PC-9 (cell line): ENCODE results near the gene SCNN1B. TPM values are rescaled to one million over a fixed set of nuclear protein-coding genes. Genes with fewer than 3 reads are reported as not detected.

Experiments
- BruUV-seq: library from RNA; stranded (reverse); fragments of 400-500 nt; replicated peaks from 2 replicates; lab custom pipeline; 2021; lab: Mats Ljungman, UMichigan
- CTCF ChIA-PET: fragments of 300-600 bp; sonication (Branson Sonifier 250); formaldehyde crosslinking; loops from one replicate; lab custom pipeline; 2022; ENCODE audit warnings: antibody characterized with exemption; lab: Charles Lee
- POLR2A ChIA-PET: fragments of 300-600 bp; sonication (Branson Sonifier 250); formaldehyde crosslinking; loops from one replicate; lab custom pipeline; 2022; ENCODE audit warnings: antibody characterized with exemption; ENCODE audit not compliant: unreplicated experiment; lab: Charles Lee
- DNase-seq, 2 experiments: peaks; one replicate each; pipeline versions ENCODE4 v3.0.0 to v3.0.0-alpha.2; 2015 to 2022; ENCODE audit warnings: mixed read lengths in 1 of 2
- H2AFZ ChIP-seq: fragments of 200-600 bp; sonication (generic); 2 replicates; pipeline ENCODE4 v1.8.1; 2017; ENCODE audit warnings: antibody characterized with exemption
- H3F3A ChIP-seq: fragments of 200-600 bp; sonication (generic); 2 replicates; pipeline ENCODE4 v1.8.1; 2017; ENCODE audit warnings: antibody characterized with exemption, mild to moderate bottlenecking, low read depth; ENCODE audit not compliant: insufficient read depth
- H3K27ac ChIP-seq: fragments of 200-600 bp; sonication (generic); 2 replicates; pipeline ENCODE4 v1.6.1; 2016; ENCODE audit warnings: mixed run types
- H3K27me3 ChIP-seq: fragments of 200-600 bp; sonication (generic); 2 replicates; pipeline ENCODE4 v1.6.1; 2016; ENCODE audit warnings: low read depth, mixed run types; ENCODE audit not compliant: insufficient read depth
- H3K36me3 ChIP-seq: fragments of 200-600 bp; sonication (generic); 2 replicates; pipeline ENCODE4 v1.6.1; 2016; ENCODE audit warnings: low read depth, mixed run types
- H3K4me1 ChIP-seq: fragments of 200-600 bp; sonication (generic); replicated peaks from 2 replicates; pipeline ENCODE4 v1.6.1; 2016; ENCODE audit warnings: mixed run types; ENCODE audit not compliant: insufficient read depth
- H3K4me2 ChIP-seq: fragments of 200-600 bp; sonication (generic); 2 replicates; pipeline ENCODE4 v1.6.1; 2017; ENCODE audit warnings: mixed run types
- H3K4me3 ChIP-seq: fragments of 200-600 bp; sonication (generic); 2 replicates; pipeline ENCODE4 v1.6.1; 2016; ENCODE audit warnings: mixed run types
- H3K79me2 ChIP-seq: fragments of 200-600 bp; sonication (generic); 2 replicates; pipeline ENCODE4 v1.6.1; 2017; ENCODE audit warnings: low read depth, mixed run types
- H3K9me2 ChIP-seq: fragments of 200-600 bp; sonication (generic); 2 replicates; pipeline ENCODE4 v1.8.1; 2017; ENCODE audit warnings: mild to moderate bottlenecking; ENCODE audit not compliant: insufficient read depth
- H3K9me3 ChIP-seq: fragments of 200-600 bp; sonication (generic); 2 replicates; pipeline ENCODE4 v1.8.1; 2016; ENCODE audit warnings: low read depth; ENCODE audit not compliant: insufficient read depth
- H4K20me1 ChIP-seq: fragments of 200-600 bp; sonication (generic); 2 replicates; pipeline ENCODE4 v1.8.1; 2017; ENCODE audit not compliant: insufficient read depth
- CTCF ChIP-seq: fragments of 200-600 bp; sonication (generic); conservative IDR thresholded peaks from 2 replicates; pipeline ENCODE4 v1.6.1; 2017; ENCODE audit warnings: mixed run types, antibody characterized with exemption, mild to moderate bottlenecking, moderate library complexity
- EZH2 ChIP-seq: fragments of 200-600 bp; sonication (generic); IDR thresholded peaks from 2 replicates; pipeline ENCODE4 v1.8.0; 2017; ENCODE audit warnings: antibody characterized with exemption, low read depth
- intact Hi-C: fragments of 100-400 bp; cut with micrococcal nuclease; formaldehyde crosslinking; loops from one replicate; pipeline ENCODE4 v1.10.0; 2022; ENCODE audit not compliant: unreplicated experiment
- total RNA-seq: library from RNA; stranded (reverse); gene quantifications from 2 replicates; pipeline ENCODE4 v1.2.3, GENCODE V29; 2021

Gene SCNN1B
- total RNA-seq, 1 experiment from 2014 or later: 0.57 TPM

GRCh38 chr16:23357761-23358290, 55.7 kb downstream of the SCNN1B start:
- H3F3A ChIP-seq: peaks cover 20% of the 10 kb centered on the region
- H3K27ac ChIP-seq: no peak overlapping the region
- no peaks in the 10 kb centered on the region for H3K9me3 ChIP-seq
- peaks cover 19% of the 10 kb centered on the region for H3K4me1 ChIP-seq
- H3K27me3 ChIP-seq: no peaks in the 10 kb centered on the region
- ChIA-PET CTCF (no interaction called here), POLR2A (no interaction called here)
- H3K79me2 ChIP-seq: no peaks in the 10 kb centered on the region
- no peak overlapping the region for H3K4me3 ChIP-seq
- no peak for DNase-seq
- no peak overlapping the region for H2AFZ ChIP-seq
- H3K36me3 ChIP-seq: no peaks in the 10 kb centered on the region
- no peak overlapping the region for H3K4me2 ChIP-seq
- no TSS peak for BruUV-seq
- intact Hi-C loops: no loop called here
- no peaks in the 10 kb centered on the region for H3K9me2 ChIP-seq
- no peaks in the 10 kb centered on the region for H4K20me1 ChIP-seq
- TF ChIP-seq EZH2 (no peak), CTCF (no peak)

GRCh38 chr16:23359092-23359760, 57.1 kb downstream of the SCNN1B start:
- H3K9me3 ChIP-seq: no peaks in the 10 kb centered on the region
- H3K79me2 ChIP-seq: no peaks in the 10 kb centered on the region
- H3K4me3 ChIP-seq: no peak overlapping the region
- no peak overlapping the region for H2AFZ ChIP-seq
- TF ChIP-seq CTCF: no peak
- no peak for TF ChIP-seq EZH2
- no peak overlapping the region for H3K27ac ChIP-seq
- H3K27me3 ChIP-seq: no peaks in the 10 kb centered on the region
- peaks cover 27% of the 10 kb centered on the region for H3F3A ChIP-seq
- ChIA-PET CTCF (no interaction called here), POLR2A (no interaction called here)
- intact Hi-C loops: no loop called here
- no peak for DNase-seq
- no peaks in the 10 kb centered on the region for H3K9me2 ChIP-seq
- H3K36me3 ChIP-seq: no peaks in the 10 kb centered on the region
- H4K20me1 ChIP-seq: no peaks in the 10 kb centered on the region
- no peak overlapping the region for H3K4me2 ChIP-seq
- peaks cover 33% of the 10 kb centered on the region for H3K4me1 ChIP-seq
- BruUV-seq: no TSS peak

GRCh38 chr16:23362460-23363317, 60.6 kb downstream of the SCNN1B start:
- Histone ChIP-seq H3K79me2 (no peaks in the 10 kb centered on the region), H3K9me3 (no peaks in the 10 kb centered on the region), H3K27me3 (no peaks in the 10 kb centered on the region), H3F3A (peaks cover 50% of the 10 kb centered on the region), H4K20me1 (no peaks in the 10 kb centered on the region), H3K4me1 (peaks cover 62% of the 10 kb centered on the region), H3K9me2 (no peaks in the 10 kb centered on the region), H3K4me3 (no peak overlapping the region), H3K4me2 (peak overlapping the region; percentile 22), H3K36me3 (no peaks in the 10 kb centered on the region), H3K27ac (peak overlapping the region; percentile 74), H2AFZ (peak overlapping the region; percentile 59)
- POLR2A ChIA-PET: interaction anchor here (0.7 kb wide), 1 partner anchor 153 kb away, joined by 3 read pairs; no protein-coding TSS in a partner anchor
- no TSS peak for BruUV-seq
- intact Hi-C loops: loop anchor here (2.0 kb wide), 1 partner anchor 22 kb away; no protein-coding TSS in a partner anchor
- TF ChIP-seq CTCF (no peak), EZH2 (no peak)
- CTCF ChIA-PET: interaction anchor here (0.6 kb wide), 2 partner anchors 19 to 234 kb away, joined by 3 to 4 read pairs; partner anchors contain the start of gene NDUFAB1
- peak; percentile 89 to 93 for DNase-seq
